SHP77 (cell line): ENCODE measurements around the gene LMTK3.
A peak's percentile ranks its signal among the peaks of the same experiment; 100 is the strongest.

ENCODE experiments used
- DNase-seq, 2 experiments: peaks; one replicate each; lab custom pipeline; 2025; lab: John Stamatoyannopoulos, UW

Gene LMTK3

DNA sequence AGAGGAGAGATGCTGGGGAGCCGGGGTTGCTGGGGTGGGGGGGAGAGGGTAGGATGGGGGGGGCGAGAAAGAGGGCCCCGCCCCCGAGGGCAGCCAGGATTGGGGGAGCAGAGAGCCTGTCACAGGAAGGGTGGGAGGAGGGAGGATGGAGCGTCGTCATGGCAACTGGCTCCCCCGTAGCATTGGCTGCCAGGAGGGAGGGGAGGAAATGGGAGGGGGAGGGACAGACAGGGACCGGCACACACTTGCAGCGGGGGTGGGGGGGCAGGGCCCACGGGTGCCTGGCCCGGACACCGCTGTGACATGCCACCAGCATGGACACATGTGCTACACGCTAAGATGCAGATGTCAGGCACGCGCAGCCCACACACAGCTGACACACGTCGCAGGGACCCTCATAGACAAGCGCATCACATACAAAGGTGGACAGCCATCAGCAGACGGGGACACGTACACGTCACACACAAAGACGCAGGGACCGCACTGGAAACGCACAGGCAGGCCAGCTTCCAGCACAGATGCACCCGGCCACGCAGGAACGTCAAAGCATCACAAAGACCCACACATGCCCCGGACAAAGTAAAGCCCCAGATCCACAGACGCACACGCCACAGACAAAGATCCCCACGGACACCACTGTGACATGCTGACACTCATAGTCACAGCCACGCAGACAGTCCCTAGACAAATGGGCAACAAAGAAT is at the start of gene LMTK3:
TSS of gene LMTK3 (minus strand) at position 36 of the 704 bp plus-strand sequence. CDS start 259 bp downstream, outside the sequence.
- DNase-seq = peak; percentile 8 to 23

GRCh38 chr19:48561412-48561811 is 49.8 kb upstream of the LMTK3 start:
- no peak for DNase-seq

GRCh38 chr19:48560095-48560530 is 48.5 kb upstream of the LMTK3 start:
- no peak for DNase-seq

- no peak for DNase-seq
Measured at GRCh38 chr19:48558018-48558684, 46.5 kb upstream of the LMTK3 start.

DNA sequence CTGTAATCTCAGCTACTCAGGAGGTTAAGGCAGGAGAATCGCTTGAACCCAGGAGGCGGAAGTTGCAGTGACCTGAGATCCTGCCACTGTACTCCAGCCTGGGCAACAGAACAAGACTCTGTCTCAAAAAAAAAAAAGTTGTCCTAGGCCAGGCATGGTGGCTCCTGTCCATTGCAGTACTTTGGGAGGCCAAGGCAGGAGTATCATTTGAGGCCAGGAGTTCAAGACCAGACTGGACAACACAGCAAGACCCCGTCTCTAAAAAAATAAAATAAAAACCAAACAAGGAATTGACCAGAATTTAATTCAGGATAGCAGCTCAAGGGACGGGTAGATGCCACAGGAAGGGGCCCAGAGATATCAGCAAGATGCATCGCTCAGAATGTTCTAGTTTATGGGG is 45.2 kb upstream of the LMTK3 start:
- DNase-seq = no peak

GRCh38 chr19:48556163-48556562 is 44.5 kb upstream of the LMTK3 start:
- DNase-seq = peak in 1 of 2 experiments; percentile 32

GRCh38 chr19:48554385-48555091 is 42.9 kb upstream of the LMTK3 start:
- DNase-seq = no peak

- DNase-seq = no peak
Measured at GRCh38 chr19:48553676-48554384, 42.2 kb upstream of the LMTK3 start.

- no peak for DNase-seq
Measured at GRCh38 chr19:48552406-48553322, 41.0 kb upstream of the LMTK3 start.

DNA sequence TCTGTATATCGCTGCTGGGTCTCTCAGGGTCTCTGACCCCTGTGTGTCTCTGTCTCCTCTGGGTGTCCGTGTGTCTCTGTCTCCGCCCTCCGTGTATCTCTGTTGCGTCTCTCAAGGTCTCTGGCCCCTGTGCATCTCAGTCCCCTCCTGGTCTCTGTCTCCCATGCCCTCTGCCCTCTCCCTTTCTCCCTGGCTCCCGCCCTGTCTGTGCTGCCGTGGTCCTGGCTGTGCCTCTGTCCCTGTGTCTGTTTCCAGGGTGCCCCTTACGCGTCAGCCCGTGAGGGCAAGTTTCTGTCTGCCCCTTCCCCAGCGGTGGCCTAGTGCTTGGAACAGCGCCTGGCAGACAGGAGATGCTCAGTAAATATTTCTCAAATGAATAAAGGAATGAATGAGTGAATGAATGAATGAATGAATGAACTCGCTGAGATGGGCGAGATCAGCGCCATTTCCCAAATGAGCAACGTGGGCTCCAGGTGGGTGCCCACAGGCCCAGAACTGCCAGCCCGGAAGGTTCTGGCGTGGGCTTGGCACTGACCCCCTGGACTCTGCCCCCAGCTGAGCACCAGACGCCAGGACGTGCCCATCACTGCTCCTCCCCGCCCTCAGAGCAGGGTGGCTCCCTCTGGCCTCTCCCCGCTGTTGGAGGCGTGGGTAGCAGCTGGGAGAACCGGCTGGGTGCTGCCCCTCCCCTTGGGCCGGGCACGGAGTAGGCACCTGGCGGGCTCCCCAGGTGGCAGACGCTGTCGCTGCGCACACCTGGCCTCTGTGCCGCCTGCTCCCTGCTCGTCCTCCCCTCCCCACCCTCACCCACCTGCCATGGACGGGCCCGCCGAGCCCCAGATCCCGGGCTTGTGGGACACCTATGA is 40.0 kb upstream of the LMTK3 start, which contains the start of gene SULT2B1:
TSS of gene SULT2B1 (plus strand) at position 736 of the 866 bp plus-strand sequence. CDS start at position 817, 81 bp downstream.
- peak; percentile 39 for DNase-seq

- DNase-seq = no peak
Measured at GRCh38 chr19:48549380-48549779, 37.7 kb upstream of the LMTK3 start.

GRCh38 chr19:48548253-48548911 is 36.7 kb upstream of the LMTK3 start:
- no peak for DNase-seq

DNA sequence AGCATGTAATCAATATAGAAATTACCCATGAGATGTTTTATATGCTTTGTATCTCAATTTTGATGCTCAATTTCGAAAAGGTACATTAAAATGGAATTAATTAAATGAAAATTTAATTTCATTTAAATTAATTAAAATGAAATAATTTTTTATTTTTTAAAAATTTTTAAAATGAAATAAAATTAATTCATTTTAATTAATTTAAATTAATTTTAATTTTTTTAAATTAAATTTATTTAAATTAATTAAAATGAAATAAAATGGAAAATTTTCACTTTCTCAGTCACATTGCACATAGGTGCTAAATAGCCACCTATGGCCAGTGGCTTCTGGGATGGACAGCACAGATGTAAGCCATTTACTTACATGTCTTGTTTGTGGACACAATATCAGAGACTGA is 36.1 kb upstream of the LMTK3 start:
- no peak for DNase-seq

- DNase-seq = no peak
Measured at GRCh38 chr19:48544856-48545750, 33.5 kb upstream of the LMTK3 start.

DNA sequence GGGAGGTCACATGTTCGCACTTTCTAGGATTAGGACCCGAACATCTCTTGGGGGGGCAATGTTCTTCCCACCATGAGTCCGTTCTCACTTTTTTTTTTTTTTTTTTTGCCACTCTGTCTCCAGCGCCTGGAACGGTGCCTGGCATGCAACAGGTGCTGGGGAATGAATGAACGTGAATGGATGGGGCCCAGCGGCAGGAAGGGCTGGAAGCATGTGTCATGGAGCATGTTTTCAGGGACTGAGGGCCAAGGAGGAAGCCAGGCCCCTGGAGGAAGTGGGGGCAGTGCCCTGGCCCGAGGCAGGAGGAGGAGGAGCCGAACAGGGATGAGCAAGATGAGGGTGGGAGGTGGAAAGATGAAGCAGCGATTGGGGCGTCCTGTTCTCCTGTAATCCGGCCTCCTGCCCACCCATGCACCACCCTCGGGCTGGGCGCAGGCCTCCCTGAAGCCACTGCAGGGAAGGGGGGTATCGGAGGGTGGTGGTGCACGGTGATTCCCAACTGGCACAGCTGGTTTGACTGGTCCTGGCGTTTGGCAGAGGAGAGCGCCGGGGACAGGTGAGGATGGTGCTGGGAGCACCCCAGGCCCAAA is 31.6 kb upstream of the LMTK3 start:
- DNase-seq = no peak

DNA sequence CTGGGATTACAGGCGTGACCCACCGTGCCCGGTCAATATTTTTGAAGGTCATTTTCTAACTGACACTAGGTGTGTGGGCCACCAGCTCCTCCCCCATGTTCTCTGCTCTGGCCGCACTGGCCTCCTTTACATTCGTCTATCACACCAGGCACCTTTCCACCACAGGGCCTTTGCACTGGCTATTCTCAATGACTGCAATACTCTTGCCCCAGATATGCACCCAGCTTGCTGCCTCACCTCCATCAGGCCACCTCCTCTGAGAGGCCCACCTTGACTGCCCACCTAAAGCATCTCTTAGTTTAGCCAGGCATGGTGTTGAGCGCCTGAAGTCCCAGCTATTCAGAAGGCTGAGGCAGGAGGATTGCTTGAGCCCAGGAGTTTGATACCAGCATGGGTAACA is 30.2 kb upstream of the LMTK3 start:
- DNase-seq = no peak

- DNase-seq = peak; percentile 65 to 72
Measured at GRCh38 chr19:48540110-48540509, 28.5 kb upstream of the LMTK3 start.

DNA sequence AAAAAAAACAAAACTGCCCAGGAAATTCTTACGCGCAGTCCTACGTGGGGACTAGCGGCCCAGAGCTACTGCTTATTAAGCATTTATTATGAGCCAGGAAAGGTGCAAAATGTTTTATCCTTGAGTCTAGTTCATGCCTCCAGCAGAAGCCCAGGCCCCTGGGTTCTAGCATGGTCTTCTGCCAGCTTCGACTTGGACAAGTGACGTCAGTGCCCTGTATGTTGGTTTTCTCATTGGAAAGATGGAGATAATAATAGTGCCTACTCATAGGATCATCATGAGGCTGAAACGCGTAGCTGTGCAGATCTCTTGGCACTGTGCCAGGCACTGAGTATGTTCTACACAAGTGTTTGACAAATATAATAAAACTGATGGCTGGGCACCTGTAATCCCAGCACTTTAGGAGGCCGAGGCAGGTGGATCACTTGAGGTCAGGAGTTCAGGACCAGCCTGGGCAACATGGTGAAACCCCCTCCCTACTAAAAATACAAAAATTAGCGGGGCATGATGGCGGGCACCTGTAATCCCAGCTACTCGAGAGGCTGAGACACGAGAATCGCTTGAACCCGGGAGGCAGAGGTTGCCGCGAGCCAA is 28.0 kb upstream of the LMTK3 start:
- peak; percentile 97 to 98 for DNase-seq
